HEK293 (cell line): ENCODE measurements around the gene EFEMP2.

Experiments used
- CTCF ChIA-PET: fragments of 350-600 bp; formaldehyde crosslinking; extraction: SDS; loops from one replicate; lab custom pipeline; 2021; ENCODE audit warnings: antibody characterized with exemption; lab: Yijun Ruan, JAX
- POLR2A ChIA-PET: fragments of 300-600 bp; formaldehyde crosslinking; extraction: SDS; loops from one replicate; lab custom pipeline; 2020; ENCODE audit warnings: antibody characterized with exemption, inconsistent platforms; lab: Yijun Ruan, JAX
- H3K27ac ChIP-seq: fragments of 200-500 bp; sonication (Bioruptor generic); 2 replicates; pipeline ENCODE4 v1.5.1; 2014; ENCODE audit warnings: low read depth, low read length, control low read depth, inconsistent platforms; ENCODE audit errors: extremely low read depth
- H3K36me3 ChIP-seq, 2 experiments: fragments of 200-500 bp in 1 of 2; sonication (Bioruptor generic) in 1 of 2; 1 replicate in 1 of 2; 2 replicates in 1 of 2; pipeline ENCODE4 v1.5.1; 2014 to 2017; ENCODE audit warnings: inconsistent platforms in 2 of 2, low read length in 2 of 2; ENCODE audit not compliant: control insufficient read depth in 2 of 2, insufficient read depth in 1 of 2
- H3K4me1 ChIP-seq: fragments of 200-500 bp; sonication (Bioruptor generic); 2 replicates; pipeline ENCODE4 v1.5.1; 2014; ENCODE audit warnings: mild to moderate bottlenecking, low read length, inconsistent platforms; ENCODE audit not compliant: control insufficient read depth, insufficient read depth
- H3K4me3 ChIP-seq: 2 replicates; pipeline ENCODE4 v1.5.1; 2011; ENCODE audit warnings: low read depth, mild to moderate bottlenecking, control low read depth, low read length, moderate library complexity
- H3K9me3 ChIP-seq: fragments of 200-500 bp; sonication (Bioruptor generic); 2 replicates; pipeline ENCODE4 v1.5.1; 2014; ENCODE audit warnings: low read depth, low read length, inconsistent platforms; ENCODE audit not compliant: control insufficient read depth, insufficient read depth
- GLI4 ChIP-seq: fragments of 450-650 bp; formaldehyde crosslinking; IDR thresholded peaks from 2 replicates; pipeline ENCODE4 v1.5.1; 2016; ENCODE audit warnings: missing biosample characterization, missing genetic modification characterization
- SALL2 ChIP-seq: fragments of 450-650 bp; formaldehyde crosslinking; IDR thresholded peaks from 2 replicates; pipeline ENCODE4 v1.5.0; 2017; ENCODE audit warnings: missing biosample characterization, mild to moderate bottlenecking, missing genetic modification characterization, borderline replicate concordance
- ZEB2 ChIP-seq: fragments of 450-650 bp; formaldehyde crosslinking; IDR thresholded peaks from 2 replicates; pipeline ENCODE4 v1.5.1; 2016; ENCODE audit warnings: missing biosample characterization, missing genetic modification characterization
- ZFP37 ChIP-seq: fragments of 450-650 bp; formaldehyde crosslinking; IDR thresholded peaks from 2 replicates; pipeline ENCODE4 v1.5.1; 2016; ENCODE audit warnings: missing biosample characterization, missing genetic modification characterization
- ZFP41 ChIP-seq: fragments of 450-650 bp; formaldehyde crosslinking; IDR thresholded peaks from 2 replicates; pipeline ENCODE4 v1.5.1; 2016; ENCODE audit warnings: missing biosample characterization, missing genetic modification characterization, borderline replicate concordance
- ZNF112 ChIP-seq: fragments of 450-650 bp; formaldehyde crosslinking; IDR thresholded peaks from 2 replicates; pipeline ENCODE4 v1.5.0; 2017; ENCODE audit warnings: missing biosample characterization, missing genetic modification characterization
- ZNF146 ChIP-seq: fragments of 450-650 bp; formaldehyde crosslinking; IDR thresholded peaks from 2 replicates; pipeline ENCODE4 v1.5.1; 2016; ENCODE audit warnings: missing biosample characterization, missing genetic modification characterization
- ZNF2 ChIP-seq: fragments of 450-650 bp; formaldehyde crosslinking; IDR thresholded peaks from 2 replicates; pipeline ENCODE4 v1.5.1; 2016; ENCODE audit warnings: missing biosample characterization, missing genetic modification characterization
- ZNF248 ChIP-seq: fragments of 450-650 bp; formaldehyde crosslinking; IDR thresholded peaks from 2 replicates; pipeline ENCODE4 v1.5.1; 2017; ENCODE audit warnings: missing biosample characterization, missing genetic modification characterization
- ZNF335 ChIP-seq: fragments of 450-650 bp; formaldehyde crosslinking; conservative IDR thresholded peaks from 2 replicates; pipeline ENCODE4 v1.5.1; 2016; ENCODE audit warnings: missing biosample characterization, missing genetic modification characterization
- ZNF350 ChIP-seq: fragments of 450-650 bp; formaldehyde crosslinking; IDR thresholded peaks from 2 replicates; pipeline ENCODE4 v1.5.0; 2017; ENCODE audit warnings: missing biosample characterization, mild to moderate bottlenecking, missing genetic modification characterization
- ZNF791 ChIP-seq: fragments of 450-650 bp; formaldehyde crosslinking; IDR thresholded peaks from 2 replicates; pipeline ENCODE4 v1.5.1; 2016; ENCODE audit warnings: missing biosample characterization, missing genetic modification characterization
- TF ChIP-seq, protein P1 (sequence below): fragments of 450-650 bp; formaldehyde crosslinking; IDR thresholded peaks from 2 replicates; pipeline ENCODE4 v1.5.1; 2017; ENCODE audit warnings: missing biosample characterization, missing genetic modification characterization
- TF ChIP-seq, protein P2 (sequence below): fragments of 450-650 bp; formaldehyde crosslinking; IDR thresholded peaks from 2 replicates; pipeline ENCODE4 v1.5.1; 2016; ENCODE audit warnings: missing biosample characterization, missing genetic modification characterization
- TF ChIP-seq, protein P3 (sequence below): fragments of 450-650 bp; formaldehyde crosslinking; IDR thresholded peaks from 2 replicates; pipeline ENCODE4 v1.5.1; 2016; ENCODE audit warnings: missing biosample characterization, missing genetic modification characterization
- TF ChIP-seq, protein P4 (sequence below): fragments of 450-650 bp; formaldehyde crosslinking; IDR thresholded peaks from 2 replicates; pipeline ENCODE4 v1.5.1; 2017; ENCODE audit warnings: missing biosample characterization, missing genetic modification characterization
- TF ChIP-seq, protein P5 (sequence below): fragments of 450-650 bp; formaldehyde crosslinking; IDR thresholded peaks from 2 replicates; pipeline ENCODE4 v1.5.1; 2016; ENCODE audit warnings: missing biosample characterization, missing genetic modification characterization
- TF ChIP-seq, protein P6 (sequence below): fragments of 450-650 bp; formaldehyde crosslinking; IDR thresholded peaks from 2 replicates; pipeline ENCODE4 v1.5.1; 2016; ENCODE audit warnings: missing biosample characterization, missing genetic modification characterization

Gene EFEMP2

DNA sequence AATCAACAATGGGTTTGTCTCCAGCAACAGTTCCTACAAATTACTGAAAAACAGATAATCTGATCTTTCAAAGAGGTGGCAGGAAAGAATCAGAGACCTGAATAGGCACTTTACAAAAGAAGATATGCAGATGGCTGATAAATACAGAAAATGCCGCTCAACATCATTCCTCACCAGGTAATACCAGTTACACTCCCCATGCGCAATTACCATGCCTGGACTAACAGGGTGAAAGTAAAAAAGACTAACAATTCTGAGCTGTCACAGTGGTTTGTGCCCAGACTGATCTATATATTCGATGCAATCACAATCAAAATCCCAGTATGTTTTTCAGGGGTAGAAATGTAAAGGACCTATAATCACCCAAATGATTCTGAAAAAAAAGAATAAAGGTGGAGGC lies 28.8 kb downstream of the EFEMP2 start:
- ChIA-PET POLR2A (interaction anchor here (1.0 kb wide), 1 partner anchor 9 kb away, joined by 3 read pairs; no protein-coding TSS in a partner anchor), CTCF (interaction anchor here (0.6 to 1.7 kb wide), 5 partner anchors 7 to 132 kb away, joined by 3 to 7 read pairs (median 4); partner anchors contain the start of genes KAT5 and MUS81)
- TF ChIP-seq ZNF350 = no peak
- TF ChIP-seq, protein P1, sequence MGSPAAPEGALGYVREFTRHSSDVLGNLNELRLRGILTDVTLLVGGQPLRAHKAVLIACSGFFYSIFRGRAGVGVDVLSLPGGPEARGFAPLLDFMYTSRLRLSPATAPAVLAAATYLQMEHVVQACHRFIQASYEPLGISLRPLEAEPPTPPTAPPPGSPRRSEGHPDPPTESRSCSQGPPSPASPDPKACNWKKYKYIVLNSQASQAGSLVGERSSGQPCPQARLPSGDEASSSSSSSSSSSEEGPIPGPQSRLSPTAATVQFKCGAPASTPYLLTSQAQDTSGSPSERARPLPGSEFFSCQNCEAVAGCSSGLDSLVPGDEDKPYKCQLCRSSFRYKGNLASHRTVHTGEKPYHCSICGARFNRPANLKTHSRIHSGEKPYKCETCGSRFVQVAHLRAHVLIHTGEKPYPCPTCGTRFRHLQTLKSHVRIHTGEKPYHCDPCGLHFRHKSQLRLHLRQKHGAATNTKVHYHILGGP (tag by site-specific recombination) = no peak
- no peak for TF ChIP-seq ZFP41 (tag by site-specific recombination)
- no peak for TF ChIP-seq ZNF2 (tag by site-specific recombination)
- TF ChIP-seq ZNF791 = no peak
- TF ChIP-seq, protein P2, sequence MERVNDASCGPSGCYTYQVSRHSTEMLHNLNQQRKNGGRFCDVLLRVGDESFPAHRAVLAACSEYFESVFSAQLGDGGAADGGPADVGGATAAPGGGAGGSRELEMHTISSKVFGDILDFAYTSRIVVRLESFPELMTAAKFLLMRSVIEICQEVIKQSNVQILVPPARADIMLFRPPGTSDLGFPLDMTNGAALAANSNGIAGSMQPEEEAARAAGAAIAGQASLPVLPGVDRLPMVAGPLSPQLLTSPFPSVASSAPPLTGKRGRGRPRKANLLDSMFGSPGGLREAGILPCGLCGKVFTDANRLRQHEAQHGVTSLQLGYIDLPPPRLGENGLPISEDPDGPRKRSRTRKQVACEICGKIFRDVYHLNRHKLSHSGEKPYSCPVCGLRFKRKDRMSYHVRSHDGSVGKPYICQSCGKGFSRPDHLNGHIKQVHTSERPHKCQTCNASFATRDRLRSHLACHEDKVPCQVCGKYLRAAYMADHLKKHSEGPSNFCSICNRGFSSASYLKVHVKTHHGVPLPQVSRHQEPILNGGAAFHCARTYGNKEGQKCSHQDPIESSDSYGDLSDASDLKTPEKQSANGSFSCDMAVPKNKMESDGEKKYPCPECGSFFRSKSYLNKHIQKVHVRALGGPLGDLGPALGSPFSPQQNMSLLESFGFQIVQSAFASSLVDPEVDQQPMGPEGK (tag by site-specific recombination) = no peak
- no peak overlapping the region for H3K4me3 ChIP-seq
- no peaks in the 10 kb centered on the region for H3K36me3 ChIP-seq
- no peak overlapping the region for H3K27ac ChIP-seq
- no peaks in the 10 kb centered on the region for H3K9me3 ChIP-seq
- no peaks in the 10 kb centered on the region for H3K4me1 ChIP-seq

DNA sequence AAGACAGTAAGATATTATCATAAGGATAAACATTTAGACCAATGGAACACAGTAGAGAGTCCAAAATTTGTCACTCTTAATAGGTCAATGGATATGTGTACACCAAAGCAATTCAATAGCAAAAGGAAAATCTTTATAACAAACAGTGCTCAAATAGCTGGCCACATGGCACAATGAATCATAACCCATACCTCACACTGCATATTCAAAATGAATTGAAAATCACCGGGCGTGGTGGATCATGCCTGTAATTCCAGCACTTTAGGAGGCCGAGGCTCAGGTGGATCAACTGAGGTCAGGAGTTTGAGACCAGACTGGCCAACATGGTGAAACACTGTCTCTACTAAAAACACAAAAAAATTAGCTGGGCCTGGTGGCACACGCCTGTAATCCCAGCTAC lies 30.5 kb downstream of the EFEMP2 start:
- Histone ChIP-seq H3K36me3 (no peaks in the 10 kb centered on the region), H3K4me3 (no peak overlapping the region), H3K4me1 (no peaks in the 10 kb centered on the region), H3K27ac (no peak overlapping the region), H3K9me3 (no peaks in the 10 kb centered on the region)
- TF ChIP-seq, protein P3, sequence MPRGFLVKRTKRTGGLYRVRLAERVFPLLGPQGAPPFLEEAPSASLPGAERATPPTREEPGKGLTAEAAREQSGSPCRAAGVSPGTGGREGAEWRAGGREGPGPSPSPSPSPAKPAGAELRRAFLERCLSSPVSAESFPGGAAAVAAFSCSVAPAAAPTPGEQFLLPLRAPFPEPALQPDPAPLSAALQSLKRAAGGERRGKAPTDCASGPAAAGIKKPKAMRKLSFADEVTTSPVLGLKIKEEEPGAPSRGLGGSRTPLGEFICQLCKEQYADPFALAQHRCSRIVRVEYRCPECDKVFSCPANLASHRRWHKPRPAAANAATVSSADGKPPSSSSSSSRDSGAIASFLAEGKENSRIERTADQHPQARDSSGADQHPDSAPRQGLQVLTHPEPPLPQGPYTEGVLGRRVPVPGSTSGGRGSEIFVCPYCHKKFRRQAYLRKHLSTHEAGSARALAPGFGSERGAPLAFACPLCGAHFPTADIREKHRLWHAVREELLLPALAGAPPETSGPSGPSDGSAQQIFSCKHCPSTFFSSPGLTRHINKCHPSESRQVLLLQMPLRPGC (tag by site-specific recombination) = no peak
- TF ChIP-seq ZNF146 (tag by site-specific recombination) = no peak
- POLR2A ChIA-PET = interaction anchor here (0.7 kb wide), 1 partner anchor 15 kb away, joined by 8 read pairs; no protein-coding TSS in a partner anchor
- CTCF ChIA-PET = interaction anchor here (0.9 to 1.7 kb wide), 3 partner anchors 9 to 166 kb away, joined by 5 to 7 read pairs (median 6); no protein-coding TSS in a partner anchor

DNA sequence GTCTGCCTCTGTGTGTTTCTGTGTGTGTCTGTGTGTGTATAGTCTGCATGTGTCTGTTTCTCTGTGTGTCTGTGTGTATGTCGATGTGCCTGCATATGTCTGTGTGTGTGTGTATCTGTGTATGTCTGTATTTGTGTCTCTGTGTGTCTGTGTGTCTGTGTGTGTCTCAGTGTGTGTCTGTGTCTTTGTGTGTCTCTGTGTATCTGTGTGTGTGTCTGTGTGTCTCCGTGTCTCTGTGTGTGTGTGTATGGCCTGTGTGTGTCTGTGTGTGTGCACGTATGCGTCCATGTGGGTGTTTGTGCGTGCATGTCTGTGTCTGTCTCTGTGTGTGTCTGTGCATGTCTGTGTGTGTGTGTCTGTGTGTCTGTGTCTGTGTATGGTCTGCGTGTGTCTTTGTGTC lies 38.4 kb downstream of the EFEMP2 start:
- CTCF ChIA-PET = interaction anchor here (1.3 kb wide), 1 partner anchor 16 kb away, joined by 4 read pairs; no protein-coding TSS in a partner anchor
- TF ChIP-seq ZNF248 (tag by site-specific recombination) (no peak), ZNF335 (tag by site-specific recombination) (no peak), ZFP37 (tag by site-specific recombination) (no peak), GLI4 (no peak), ZEB2 (tag by site-specific recombination) (no peak), ZNF112 (peak; percentile 22; the same call in 1 of the 2 replicates), SALL2 (tag by site-specific recombination) (no peak)
- TF ChIP-seq, protein P4, sequence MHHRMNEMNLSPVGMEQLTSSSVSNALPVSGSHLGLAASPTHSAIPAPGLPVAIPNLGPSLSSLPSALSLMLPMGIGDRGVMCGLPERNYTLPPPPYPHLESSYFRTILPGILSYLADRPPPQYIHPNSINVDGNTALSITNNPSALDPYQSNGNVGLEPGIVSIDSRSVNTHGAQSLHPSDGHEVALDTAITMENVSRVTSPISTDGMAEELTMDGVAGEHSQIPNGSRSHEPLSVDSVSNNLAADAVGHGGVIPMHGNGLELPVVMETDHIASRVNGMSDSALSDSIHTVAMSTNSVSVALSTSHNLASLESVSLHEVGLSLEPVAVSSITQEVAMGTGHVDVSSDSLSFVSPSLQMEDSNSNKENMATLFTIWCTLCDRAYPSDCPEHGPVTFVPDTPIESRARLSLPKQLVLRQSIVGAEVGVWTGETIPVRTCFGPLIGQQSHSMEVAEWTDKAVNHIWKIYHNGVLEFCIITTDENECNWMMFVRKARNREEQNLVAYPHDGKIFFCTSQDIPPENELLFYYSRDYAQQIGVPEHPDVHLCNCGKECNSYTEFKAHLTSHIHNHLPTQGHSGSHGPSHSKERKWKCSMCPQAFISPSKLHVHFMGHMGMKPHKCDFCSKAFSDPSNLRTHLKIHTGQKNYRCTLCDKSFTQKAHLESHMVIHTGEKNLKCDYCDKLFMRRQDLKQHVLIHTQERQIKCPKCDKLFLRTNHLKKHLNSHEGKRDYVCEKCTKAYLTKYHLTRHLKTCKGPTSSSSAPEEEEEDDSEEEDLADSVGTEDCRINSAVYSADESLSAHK (tag by site-specific recombination) = no peak
- TF ChIP-seq, protein P5, sequence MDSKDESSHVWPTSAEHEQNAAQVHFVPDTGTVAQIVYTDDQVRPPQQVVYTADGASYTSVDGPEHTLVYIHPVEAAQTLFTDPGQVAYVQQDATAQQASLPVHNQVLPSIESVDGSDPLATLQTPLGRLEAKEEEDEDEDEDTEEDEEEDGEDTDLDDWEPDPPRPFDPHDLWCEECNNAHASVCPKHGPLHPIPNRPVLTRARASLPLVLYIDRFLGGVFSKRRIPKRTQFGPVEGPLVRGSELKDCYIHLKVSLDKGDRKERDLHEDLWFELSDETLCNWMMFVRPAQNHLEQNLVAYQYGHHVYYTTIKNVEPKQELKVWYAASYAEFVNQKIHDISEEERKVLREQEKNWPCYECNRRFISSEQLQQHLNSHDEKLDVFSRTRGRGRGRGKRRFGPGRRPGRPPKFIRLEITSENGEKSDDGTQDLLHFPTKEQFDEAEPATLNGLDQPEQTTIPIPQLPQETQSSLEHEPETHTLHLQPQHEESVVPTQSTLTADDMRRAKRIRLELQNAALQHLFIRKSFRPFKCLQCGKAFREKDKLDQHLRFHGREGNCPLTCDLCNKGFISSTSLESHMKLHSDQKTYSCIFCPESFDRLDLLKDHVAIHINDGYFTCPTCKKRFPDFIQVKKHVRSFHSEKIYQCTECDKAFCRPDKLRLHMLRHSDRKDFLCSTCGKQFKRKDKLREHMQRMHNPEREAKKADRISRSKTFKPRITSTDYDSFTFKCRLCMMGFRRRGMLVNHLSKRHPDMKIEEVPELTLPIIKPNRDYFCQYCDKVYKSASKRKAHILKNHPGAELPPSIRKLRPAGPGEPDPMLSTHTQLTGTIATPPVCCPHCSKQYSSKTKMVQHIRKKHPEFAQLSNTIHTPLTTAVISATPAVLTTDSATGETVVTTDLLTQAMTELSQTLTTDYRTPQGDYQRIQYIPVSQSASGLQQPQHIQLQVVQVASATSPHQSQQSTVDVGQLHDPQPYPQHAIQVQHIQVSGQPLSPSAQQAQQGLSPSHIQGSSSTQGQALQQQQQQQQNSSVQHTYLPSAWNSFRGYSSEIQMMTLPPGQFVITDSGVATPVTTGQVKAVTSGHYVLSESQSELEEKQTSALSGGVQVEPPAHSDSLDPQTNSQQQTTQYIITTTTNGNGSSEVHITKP (tag by site-specific recombination) = no peak
- TF ChIP-seq, protein P6, sequence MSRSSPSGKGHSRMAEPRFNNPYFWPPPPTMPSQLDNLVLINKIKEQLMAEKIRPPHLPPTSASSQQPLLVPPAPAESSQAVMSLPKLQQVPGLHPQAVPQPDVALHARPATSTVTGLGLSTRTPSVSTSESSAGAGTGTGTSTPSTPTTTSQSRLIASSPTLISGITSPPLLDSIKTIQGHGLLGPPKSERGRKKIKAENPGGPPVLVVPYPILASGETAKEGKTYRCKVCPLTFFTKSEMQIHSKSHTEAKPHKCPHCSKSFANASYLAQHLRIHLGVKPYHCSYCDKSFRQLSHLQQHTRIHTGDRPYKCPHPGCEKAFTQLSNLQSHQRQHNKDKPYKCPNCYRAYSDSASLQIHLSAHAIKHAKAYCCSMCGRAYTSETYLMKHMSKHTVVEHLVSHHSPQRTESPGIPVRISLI (tag by site-specific recombination) = no peak

More for the DNA sequence above, 38.4 kb downstream of the EFEMP2 start:
- POLR2A ChIA-PET = interaction anchor here (0.7 kb wide), 2 partner anchors 15 to 37 kb away, joined by 3 to 4 read pairs; no protein-coding TSS in a partner anchor
- no peaks in the 10 kb centered on the region for H3K9me3 ChIP-seq
- no peaks in the 10 kb centered on the region for H3K36me3 ChIP-seq
- no peak overlapping the region for H3K27ac ChIP-seq
- H3K4me3 ChIP-seq = peak overlapping the region; percentile 39
- H3K4me1 ChIP-seq = no peaks in the 10 kb centered on the region
